GM12873 (cell line): ENCODE measurements around the gene LTBP4.

ENCODE experiments used
- TF ChIP-seq, protein P1 (sequence below): IDR thresholded peaks from 2 replicates; pipeline ENCODE4 v1.5.1; 2012; ENCODE audit warnings: low read depth, mild to moderate bottlenecking, moderate library complexity, low read length, control low read depth; ENCODE audit not compliant: insufficient read depth; ENCODE audit errors: missing control alignments

LTBP4 gene

DNA sequence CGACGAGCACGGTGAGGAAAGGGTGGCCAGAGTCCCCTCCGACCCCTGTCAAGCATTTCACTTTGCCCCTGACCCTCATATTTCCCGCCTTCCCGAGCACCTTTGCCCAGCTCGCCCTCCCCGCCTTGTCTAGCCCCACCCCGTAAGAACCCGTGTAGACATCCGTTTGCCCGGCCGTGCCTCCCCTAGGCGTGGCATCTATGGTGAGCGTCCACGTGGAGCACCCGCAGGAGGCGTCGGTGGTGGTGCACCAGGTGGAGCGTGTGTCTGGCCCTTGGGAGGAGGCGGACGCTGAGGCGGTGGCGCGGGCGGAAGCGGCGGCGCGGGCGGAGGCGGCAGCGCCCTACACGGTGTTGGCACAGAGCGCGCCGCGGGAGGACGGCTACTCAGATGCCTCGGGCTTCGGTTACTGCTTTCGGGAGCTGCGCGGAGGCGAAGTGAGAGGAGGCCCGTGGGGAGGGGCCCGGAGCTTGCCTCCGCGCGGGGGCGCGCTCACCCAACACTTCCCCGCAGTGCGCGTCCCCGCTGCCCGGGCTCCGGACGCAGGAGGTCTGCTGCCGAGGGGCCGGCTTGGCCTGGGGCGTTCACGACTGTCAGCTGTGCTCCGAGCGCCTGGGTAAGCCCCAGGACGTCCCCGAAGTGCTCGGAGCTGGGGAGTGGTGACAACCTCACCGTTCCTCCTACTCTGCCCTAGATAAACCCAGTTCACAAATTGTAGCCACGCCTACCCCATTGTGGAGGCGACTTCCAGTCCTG is 4.2 kb downstream of the LTBP4 start:
- TF ChIP-seq, protein P1, sequence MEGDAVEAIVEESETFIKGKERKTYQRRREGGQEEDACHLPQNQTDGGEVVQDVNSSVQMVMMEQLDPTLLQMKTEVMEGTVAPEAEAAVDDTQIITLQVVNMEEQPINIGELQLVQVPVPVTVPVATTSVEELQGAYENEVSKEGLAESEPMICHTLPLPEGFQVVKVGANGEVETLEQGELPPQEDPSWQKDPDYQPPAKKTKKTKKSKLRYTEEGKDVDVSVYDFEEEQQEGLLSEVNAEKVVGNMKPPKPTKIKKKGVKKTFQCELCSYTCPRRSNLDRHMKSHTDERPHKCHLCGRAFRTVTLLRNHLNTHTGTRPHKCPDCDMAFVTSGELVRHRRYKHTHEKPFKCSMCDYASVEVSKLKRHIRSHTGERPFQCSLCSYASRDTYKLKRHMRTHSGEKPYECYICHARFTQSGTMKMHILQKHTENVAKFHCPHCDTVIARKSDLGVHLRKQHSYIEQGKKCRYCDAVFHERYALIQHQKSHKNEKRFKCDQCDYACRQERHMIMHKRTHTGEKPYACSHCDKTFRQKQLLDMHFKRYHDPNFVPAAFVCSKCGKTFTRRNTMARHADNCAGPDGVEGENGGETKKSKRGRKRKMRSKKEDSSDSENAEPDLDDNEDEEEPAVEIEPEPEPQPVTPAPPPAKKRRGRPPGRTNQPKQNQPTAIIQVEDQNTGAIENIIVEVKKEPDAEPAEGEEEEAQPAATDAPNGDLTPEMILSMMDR, result peak; percentile 34

DNA sequence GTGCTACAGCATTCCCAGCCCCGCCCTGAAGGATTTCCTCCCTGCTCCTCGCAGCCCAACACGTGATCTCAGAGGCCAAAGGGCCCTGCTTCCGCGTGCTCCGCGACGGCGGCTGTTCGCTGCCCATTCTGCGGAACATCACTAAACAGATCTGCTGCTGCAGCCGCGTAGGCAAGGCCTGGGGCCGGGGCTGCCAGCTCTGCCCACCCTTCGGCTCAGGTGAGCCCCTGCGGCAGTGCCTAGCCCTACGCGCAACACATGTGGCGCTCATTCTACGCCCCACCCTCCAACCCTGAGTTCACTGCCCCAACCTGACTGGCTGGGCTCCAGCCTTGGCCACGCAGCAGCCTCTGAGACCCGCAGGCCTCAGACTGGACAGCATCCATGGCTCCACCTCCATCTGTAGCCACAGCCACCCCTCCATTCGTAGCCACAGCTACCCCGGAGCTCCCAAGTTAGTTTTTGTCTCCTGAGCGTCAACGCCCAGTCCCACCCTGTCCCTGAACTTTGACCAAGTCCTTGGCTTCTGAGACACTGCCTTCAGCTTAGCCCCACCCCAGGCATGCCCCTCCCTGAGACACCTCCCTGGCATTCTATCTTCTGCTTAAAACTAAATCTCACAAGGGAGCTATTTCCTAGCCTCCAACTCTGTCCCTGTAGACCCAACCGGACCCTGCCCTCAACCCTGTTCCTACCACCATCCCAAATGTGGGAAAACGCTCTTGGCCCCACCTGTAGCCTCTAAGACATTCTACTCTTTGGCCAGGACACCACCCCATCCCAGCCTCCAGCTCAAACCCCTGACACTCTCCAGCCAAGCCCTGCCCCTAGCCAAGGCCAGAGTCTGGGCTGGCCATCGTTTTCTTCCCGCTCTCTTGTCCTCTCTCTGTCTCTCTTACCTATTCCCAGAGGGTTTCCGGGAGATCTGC is 6.4 kb downstream of the LTBP4 start:
- TF ChIP-seq, protein P1, result no peak

DNA sequence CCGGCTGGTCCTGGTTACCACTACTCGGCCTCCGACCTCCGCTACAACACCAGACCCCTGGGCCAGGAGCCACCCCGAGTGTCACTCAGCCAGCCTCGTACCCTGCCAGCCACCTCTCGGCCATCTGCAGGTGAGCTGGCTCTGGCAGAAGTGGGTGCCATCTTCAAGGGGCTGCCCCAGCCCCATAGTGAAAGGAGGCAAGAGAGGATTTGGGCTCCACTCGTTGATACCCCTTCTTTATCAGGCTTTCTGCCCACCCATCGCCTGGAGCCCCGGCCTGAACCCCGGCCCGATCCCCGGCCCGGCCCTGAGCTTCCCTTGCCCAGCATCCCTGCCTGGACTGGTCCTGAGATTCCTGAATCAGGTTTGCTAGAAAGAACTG is 7.1 kb downstream of the LTBP4 start:
- TF ChIP-seq, protein P1, result no peak

- TF ChIP-seq, protein P1, result no peak
These were observed 7.8 kb downstream of the LTBP4 start for GRCh38 chr19:40608957-40609356.

DNA sequence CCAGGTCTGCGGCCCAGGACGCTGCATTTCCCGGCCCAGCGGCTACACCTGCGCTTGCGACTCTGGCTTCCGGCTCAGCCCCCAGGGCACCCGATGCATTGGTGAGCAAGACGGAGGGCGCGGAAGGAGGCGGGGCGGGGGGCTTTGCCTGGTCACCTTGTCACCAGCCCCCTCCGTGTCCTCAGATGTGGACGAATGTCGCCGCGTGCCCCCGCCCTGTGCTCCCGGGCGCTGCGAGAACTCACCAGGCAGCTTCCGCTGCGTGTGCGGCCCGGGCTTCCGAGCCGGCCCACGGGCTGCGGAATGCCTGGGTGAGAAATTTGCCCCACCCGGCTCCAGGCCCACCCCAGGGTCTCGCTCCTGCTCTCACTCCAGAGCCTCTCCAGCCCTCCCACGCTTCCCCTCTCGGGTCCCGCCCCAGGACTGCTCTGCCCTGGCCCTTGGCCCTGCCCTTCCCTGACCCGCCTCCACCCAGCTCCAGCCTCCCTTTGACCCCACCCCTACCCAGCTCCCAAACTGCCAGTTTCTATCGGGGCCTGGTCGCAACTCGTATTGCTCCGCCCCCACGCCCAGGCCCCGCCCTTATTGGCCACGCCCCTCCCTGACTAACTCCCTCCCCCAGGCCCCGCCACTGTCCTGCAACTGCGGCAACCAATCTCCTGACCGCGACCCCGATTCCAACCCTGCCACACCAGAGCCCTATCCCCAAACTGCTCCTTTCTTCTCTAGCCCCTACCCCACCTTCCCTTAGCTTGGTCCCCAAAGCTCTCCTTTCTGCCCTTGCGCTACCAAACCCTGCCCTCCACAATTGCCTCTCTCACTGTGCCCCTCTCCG is 8.6 kb downstream of the LTBP4 start:
- TF ChIP-seq, protein P1, result no peak

DNA sequence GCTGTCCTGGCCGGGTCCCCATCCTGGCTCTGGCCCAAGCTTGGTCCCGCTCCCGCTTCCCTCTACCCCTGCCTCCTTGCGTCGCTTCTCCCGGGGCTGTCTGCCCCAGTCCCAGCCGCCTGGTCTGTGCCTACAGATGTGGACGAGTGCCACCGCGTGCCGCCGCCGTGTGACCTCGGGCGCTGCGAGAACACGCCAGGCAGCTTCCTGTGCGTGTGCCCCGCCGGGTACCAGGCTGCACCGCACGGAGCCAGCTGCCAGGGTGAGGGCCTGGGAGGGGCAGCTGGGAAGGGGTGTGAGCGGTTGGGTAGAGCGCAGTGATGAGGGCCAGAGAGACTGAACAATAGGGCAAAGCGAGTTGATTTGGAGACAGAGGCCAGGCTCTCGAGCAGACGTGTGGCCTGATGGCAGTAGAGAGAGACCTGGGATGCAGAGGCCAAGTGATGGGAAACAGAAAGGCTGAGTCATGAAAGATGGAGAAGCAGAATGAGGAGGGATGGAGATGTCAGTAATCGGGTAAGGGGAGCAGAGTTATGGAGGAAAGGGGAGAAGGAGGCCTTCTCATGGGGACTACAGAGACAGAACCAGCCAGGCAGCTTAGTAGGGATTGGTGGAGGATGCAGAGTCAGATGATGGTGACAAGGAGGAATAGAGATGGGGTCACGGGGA is 9.4 kb downstream of the LTBP4 start:
- TF ChIP-seq, protein P1, result no peak

DNA sequence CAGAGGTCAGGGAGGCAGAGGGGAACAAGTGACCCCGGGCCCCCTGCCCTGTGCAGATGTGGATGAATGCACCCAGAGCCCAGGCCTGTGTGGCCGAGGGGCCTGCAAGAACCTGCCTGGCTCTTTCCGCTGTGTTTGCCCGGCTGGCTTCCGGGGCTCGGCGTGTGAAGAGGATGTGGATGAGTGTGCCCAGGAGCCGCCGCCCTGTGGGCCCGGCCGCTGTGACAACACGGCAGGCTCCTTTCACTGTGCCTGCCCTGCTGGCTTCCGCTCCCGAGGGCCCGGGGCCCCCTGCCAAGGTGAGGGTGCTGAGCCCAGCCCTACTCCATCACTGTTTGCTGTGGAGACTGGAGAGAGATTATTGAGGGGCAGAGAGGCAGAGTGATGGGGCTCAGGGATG is 9.9 kb downstream of the LTBP4 start:
- TF ChIP-seq, protein P1, result no peak
